HepG2 (cell line): ENCODE data around the gene DHX16. TPM values are rescaled to one million over a fixed set of nuclear protein-coding genes. Genes with fewer than 3 reads are reported as not detected.

Experiments
- FOXP1 ChIP-seq, 2 experiments: fragments of 450-650 bp in 1 of 2; IDR thresholded peaks; 2 replicates each; pipeline ENCODE4 v1.6.1; 2017 to 2018; ENCODE audit warnings: antibody characterized with exemption in 1 of 2
- GATAD1 ChIP-seq: IDR thresholded peaks from 2 replicates; pipeline ENCODE4 v1.6.1; 2016; ENCODE audit warnings: missing genetic modification reagents, missing compliant biosample characterization
- HOXA5 ChIP-seq: sonication (generic); formaldehyde crosslinking; IDR thresholded peaks from 2 replicates; pipeline ENCODE4 v1.4.0; 2020; ENCODE audit warnings: missing genetic modification reagents
- JUNB ChIP-seq: sonication (generic); formaldehyde crosslinking; IDR thresholded peaks from 2 replicates; pipeline ENCODE4 v1.8.0; 2022; ENCODE audit warnings: missing genetic modification reagents, mild to moderate bottlenecking, borderline replicate concordance
- KLF16 ChIP-seq, 2 experiments: sonication (generic) in 1 of 2; formaldehyde crosslinking in 1 of 2; IDR thresholded peaks; 2 replicates each; pipeline versions ENCODE4 v1.6.1 to v1.8.0; 2016 to 2023; ENCODE audit warnings: missing genetic modification reagents in 2 of 2, missing compliant biosample characterization in 1 of 2
- MATR3 ChIP-seq: sonication (generic); formaldehyde crosslinking; IDR thresholded peaks from 2 replicates; pipeline ENCODE4 v1.4.0; 2020; ENCODE audit warnings: missing genetic modification reagents
- PBX2 ChIP-seq: IDR thresholded peaks from 2 replicates; pipeline ENCODE4 v1.6.1; 2016; ENCODE audit warnings: control low read depth
- RAD51 ChIP-seq: fragments of 450-650 bp; IDR thresholded peaks from 2 replicates; pipeline ENCODE4 v1.6.1; 2016; ENCODE audit warnings: borderline replicate concordance
- STAT5B ChIP-seq: sonication (generic); formaldehyde crosslinking; IDR thresholded peaks from 2 replicates; pipeline ENCODE4 v1.4.0; 2020; ENCODE audit warnings: missing genetic modification reagents
- ZBTB14 ChIP-seq: sonication (generic); formaldehyde crosslinking; IDR thresholded peaks from 2 replicates; pipeline ENCODE4 v1.4.0; 2020; ENCODE audit warnings: missing genetic modification reagents
- ZBTB26 ChIP-seq: IDR thresholded peaks from 2 replicates; pipeline ENCODE4 v1.6.1; 2016; ENCODE audit warnings: missing compliant biosample characterization, missing genetic modification reagents, borderline replicate concordance
- ZFP62 ChIP-seq: sonication (generic); formaldehyde crosslinking; IDR thresholded peaks from 2 replicates; pipeline ENCODE4 v1.4.0; 2020; ENCODE audit warnings: missing genetic modification reagents
- ZNF18 ChIP-seq: sonication (generic); formaldehyde crosslinking; IDR thresholded peaks from 2 replicates; pipeline ENCODE4 v1.8.0; 2022; ENCODE audit warnings: mild to moderate bottlenecking, missing genetic modification reagents; ENCODE audit not compliant: insufficient replicate concordance
- ZNF274 ChIP-seq: sonication (generic); formaldehyde crosslinking; IDR thresholded peaks from 2 replicates; pipeline ENCODE4 v1.5.1; 2020; ENCODE audit warnings: mild to moderate bottlenecking, missing genetic modification reagents
- ZNF280D ChIP-seq: sonication (generic); formaldehyde crosslinking; IDR thresholded peaks from 2 replicates; pipeline ENCODE4 v1.5.1; 2020; ENCODE audit warnings: mild to moderate bottlenecking, missing genetic modification reagents
- ZNF30 ChIP-seq: sonication (generic); formaldehyde crosslinking; IDR thresholded peaks from 2 replicates; pipeline ENCODE4 v1.5.0; 2020; ENCODE audit warnings: mild to moderate bottlenecking, missing genetic modification reagents
- ZNF720 ChIP-seq: sonication (generic); formaldehyde crosslinking; IDR thresholded peaks from 2 replicates; pipeline ENCODE4 v1.4.0; 2020; ENCODE audit warnings: missing genetic modification reagents
- ZNF75D ChIP-seq: sonication (generic); formaldehyde crosslinking; IDR thresholded peaks from 2 replicates; pipeline ENCODE4 v1.8.1; 2023; ENCODE audit warnings: missing genetic modification reagents, mild to moderate bottlenecking, borderline replicate concordance
- ZNF775 ChIP-seq: sonication (generic); formaldehyde crosslinking; IDR thresholded peaks from 2 replicates; pipeline ENCODE4 v1.4.0; 2020; ENCODE audit warnings: missing genetic modification reagents, mild to moderate bottlenecking, moderate library complexity, borderline replicate concordance
- ZNF784 ChIP-seq: sonication (generic); formaldehyde crosslinking; IDR thresholded peaks from 2 replicates; pipeline ENCODE4 v1.5.1; 2020; ENCODE audit warnings: missing genetic modification reagents, mild to moderate bottlenecking, borderline replicate concordance
- polyA plus RNA-seq, 8 experiments: library from polyadenylated mRNA; depleted of rRNA in 3 of 8; stranded (reverse) in 7 of 8; unstranded in 1 of 8; fragments of >200 nt; fragmentation: Illumina TruSeq in 4 of 8; extraction: Trizol in 4 of 8; gene quantifications; 2 replicates each; pipeline versions ENCODE4 v1.2.1 to v1.2.3, GENCODE V29; 2011 to 2016; ENCODE audit warnings: low read depth in 4 of 8, missing spikeins in 1 of 8, mixed read lengths in 1 of 8; ENCODE audit not compliant: insufficient read depth in 1 of 8
- total RNA-seq, 5 experiments: library from RNA; depleted of rRNA; stranded (reverse); fragments of >200 nt; fragmentation: Illumina TruSeq; extraction: Trizol; gene quantifications; 2 replicates each; pipeline ENCODE4 v1.2.3, GENCODE V29; 2016; ENCODE audit warnings: low read depth in 1 of 5

The DHX16 gene
- total and polyA plus RNA-seq, 2 of the 13 experiments (the other 11 are each of a cell fraction or from before 2014, with no cell fraction given): 57.0 to 58.5 TPM

GRCh38 chr6:30672445-30673253 is at the start of gene DHX16 (continued):
- TF ChIP-seq ZNF280D (CRISPR knock-in tag) (peak; percentile 86; the same call in 1 of the 2 replicates), HOXA5 (CRISPR knock-in tag) (no peak), RAD51 (no peak), FOXP1 (IDR thresholded peaks at IDR 0.05) (no peak), FOXP1 (CRISPR knock-in tag; IDR thresholded peaks at IDR 0.05) (peak; percentile 31), ZFP62 (no peak), ZNF18 (CRISPR knock-in tag) (peak; percentile 49), ZNF775 (no peak), PBX2 (CRISPR knock-in tag) (no peak), ZNF274 (CRISPR knock-in tag) (peak; percentile 93; the same call in 1 of the 2 replicates), KLF16 (CRISPR knock-in tag; IDR thresholded peaks at IDR 0.05) (peak in 1 of 2 experiments; percentile 94; a peak in 2 of 4 replicates), JUNB (no peak), MATR3 (peak; percentile 64; the same call in 1 of the 2 replicates), ZBTB14 (CRISPR knock-in tag) (no peak), STAT5B (CRISPR knock-in tag) (no peak), ZNF75D (CRISPR knock-in tag) (0 out of 2 replicates have a peak, but pooled peaks have one; percentile 69), ZNF720 (no peak), ZBTB26 (peak; percentile 49), ZNF784 (CRISPR knock-in tag) (no peak; the same call in 1 of the 2 replicates), GATAD1 (CRISPR knock-in tag) (peak; percentile 96), ZNF30 (no peak)
